ENCODE measurements around the gene STARD3.

Gene STARD3

DNA sequence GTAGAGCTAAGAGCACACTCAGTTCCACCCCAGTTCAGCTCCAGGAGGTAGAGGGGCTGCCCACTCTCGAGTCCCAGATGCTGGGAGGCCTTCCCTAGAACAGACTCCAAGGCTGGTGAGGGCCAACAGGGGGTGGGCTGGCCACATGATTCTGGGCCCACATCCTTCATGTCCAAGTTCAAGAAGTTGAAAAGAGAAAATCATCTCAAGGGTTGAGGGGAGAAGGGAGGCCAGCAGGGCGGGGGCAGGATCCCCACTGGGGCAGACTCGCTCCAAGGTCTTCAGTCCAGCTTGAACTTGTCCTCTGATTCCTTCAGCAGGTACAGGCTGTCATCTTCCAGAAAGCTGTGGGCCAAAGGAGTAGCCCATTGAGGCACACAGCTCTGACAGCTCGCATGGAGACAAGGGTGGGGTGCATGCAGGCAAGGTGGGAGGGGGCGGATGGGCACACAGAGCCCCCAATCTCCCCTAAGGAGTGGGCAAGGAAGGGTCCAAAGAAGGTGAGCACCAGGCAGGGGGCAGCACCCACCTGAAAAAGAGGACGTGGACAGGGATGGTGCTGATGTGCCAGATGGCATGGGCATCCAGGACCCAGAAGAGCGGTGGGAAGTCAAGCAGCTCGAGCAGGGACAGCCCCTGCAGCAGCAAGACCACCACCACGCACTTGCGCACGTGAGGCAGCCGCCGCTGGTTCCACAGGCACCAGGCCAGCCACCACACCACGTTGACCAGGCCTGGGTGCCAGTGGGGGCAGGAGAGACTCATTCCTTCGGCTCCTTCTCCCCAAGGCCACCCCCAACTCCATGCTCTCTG, 35.8 kb downstream of the STARD3 start:
- DNase-seq (ENCODE audit: low read depth in 2 of 2): no peak

DNA sequence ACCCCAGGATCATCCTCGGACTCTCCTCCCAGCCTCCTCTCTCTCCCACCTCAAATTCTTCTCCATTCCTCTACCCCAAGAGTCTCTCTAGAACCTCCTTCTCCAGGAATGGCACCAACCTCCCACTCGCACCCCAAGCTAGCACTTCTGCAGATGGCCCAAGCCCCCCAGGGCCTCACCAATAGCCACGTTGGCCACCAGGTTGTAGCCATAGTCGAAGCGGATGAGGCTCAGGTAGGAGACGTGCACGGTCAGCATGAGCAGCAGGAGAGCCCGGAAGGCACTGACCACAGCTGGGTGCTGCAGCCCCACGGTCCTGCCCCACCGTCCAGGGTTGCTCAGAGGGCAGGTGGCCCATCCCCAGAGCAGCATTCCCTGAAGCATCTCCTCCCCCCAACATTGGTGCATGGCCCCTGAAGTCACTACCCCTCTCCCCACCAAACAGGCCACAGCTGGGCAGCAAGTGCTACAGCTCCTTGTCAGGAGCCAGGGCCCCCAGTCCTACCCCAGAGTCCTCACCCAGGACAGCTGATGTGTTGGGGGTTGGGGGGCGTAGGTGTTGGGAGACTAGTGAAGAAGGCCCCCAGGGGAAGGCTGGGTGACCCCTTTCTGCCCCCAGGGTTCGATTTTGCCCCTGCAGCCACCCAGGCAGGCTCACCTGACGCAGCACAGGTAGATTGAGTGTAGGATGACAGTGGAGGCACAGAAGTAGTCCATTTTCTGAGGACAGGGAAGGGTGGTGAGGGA, 36.6 kb downstream of the STARD3 start:
- DNase-seq (ENCODE audit: low read depth in 2 of 2): no peak

GRCh38 chr17:39674179-39674578, 37.2 kb downstream of the STARD3 start:
- no peak for DNase-seq (ENCODE audit: low read depth in 2 of 2)

DNA sequence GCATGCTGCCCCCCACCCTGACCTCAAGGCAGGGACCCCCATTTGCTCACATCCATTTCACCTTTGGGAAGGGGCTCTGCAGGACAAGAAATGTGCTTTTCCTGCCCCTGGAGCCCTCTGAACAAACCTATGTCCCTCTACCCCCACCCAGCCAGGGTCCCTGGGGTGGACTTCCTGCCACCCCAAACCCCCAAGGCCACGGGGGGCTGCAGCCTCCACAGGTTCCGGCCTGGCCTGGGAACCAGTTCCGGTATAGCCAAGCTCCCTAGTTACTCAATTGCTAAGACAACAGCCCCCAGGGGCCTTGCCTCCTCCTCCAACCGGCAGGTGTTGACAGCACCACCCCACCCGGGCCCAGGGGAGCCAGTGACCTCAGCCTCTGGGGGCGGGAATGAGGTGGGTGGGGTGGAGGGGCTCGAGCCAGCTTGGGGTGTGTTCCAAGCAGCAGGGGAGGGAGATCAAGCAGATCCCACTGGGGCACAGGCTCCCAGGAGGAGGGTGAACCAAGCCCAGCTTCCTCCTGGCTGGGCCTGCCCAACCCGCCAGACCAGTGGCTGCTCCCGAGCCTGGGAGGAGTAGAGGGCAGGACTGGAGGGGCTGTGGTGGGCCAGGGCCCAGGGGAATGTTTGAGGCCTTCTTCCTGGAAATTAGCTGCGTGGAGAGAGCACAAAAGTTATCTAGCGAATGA, 37.9 kb downstream of the STARD3 start:
- DNase-seq (ENCODE audit: low read depth in 2 of 2): no peak

GRCh38 chr17:39675390-39676082, 38.6 kb downstream of the STARD3 start:
- DNase-seq (ENCODE audit: low read depth in 2 of 2): no peak

DNA sequence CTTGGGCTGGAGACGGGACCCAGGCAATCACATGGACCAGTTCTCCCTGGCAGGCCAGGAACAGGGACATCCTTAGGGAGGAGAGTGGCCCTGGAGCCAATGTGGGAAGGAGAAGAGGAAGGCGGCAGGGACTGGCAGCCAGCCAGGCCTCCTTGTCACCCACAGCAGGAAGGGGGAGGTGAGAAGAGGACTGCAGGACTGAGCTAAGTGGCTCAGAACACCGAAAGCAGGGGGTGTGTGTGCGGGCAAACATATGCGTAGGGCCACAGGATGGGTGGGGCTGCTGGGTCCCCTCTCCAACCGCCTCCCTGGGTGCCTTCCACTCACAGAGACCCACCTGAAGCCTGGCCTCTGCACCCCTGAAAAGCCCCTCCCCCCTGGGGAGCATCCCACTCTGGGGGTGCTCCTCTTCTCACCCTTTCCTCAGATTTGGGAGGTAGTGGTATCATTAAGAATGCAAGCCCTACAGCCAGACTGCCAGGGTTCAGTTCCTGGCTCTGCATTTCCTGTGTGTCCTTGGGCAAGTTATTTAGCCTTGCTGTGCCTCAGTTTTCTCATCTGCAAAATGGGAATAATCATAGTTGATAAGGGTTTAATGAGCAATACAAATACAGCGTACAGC, 39.4 kb downstream of the STARD3 start:
- DNase-seq (ENCODE audit: low read depth in 2 of 2): peak; percentile 15 to 17

- no peak for DNase-seq (ENCODE audit: low read depth in 2 of 2)
Observed at GRCh38 chr17:39677072-39677471, 40.1 kb downstream of the STARD3 start.

DNA sequence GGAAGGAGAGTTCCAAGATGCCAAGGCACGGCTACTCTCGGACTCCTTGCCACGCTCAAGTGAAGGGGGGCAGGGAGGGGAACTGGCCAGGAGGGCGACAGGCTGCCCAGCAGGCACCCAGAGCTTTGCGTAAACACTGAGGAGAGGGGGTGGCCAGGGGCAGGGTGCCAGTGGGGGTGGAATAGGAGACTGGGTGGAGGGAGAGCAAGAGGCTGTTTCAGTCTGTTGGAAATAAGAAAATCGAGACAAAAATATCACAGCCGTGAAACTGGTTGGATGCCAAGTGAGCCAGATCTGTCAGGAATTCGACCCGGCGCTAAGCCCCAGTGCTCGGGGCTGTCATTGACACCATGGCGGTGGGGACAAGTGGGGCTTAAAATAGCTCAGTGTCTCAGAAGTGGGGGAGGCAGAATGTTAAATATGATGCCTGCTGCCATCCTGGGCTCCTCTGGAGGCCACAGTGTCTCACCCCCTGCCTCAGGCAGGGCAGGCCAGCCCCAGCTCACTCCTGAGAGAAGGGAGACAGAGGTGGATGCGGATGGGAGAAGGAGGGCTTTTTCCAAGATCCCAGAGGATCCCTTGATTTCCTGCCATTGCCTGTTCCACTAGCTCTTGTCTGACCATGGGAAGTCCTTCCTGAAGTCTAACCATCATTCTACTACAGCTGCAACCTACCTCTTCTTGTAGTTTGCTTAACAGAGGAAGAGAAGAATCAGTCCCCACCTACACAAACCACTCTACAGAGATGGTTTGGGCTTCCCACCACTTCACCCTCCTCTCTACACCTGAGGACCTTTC, 40.8 kb downstream of the STARD3 start:
- DNase-seq (ENCODE audit: low read depth in 2 of 2): no peak

- DNase-seq (ENCODE audit: low read depth in 2 of 2): no peak
Observed at GRCh38 chr17:39678340-39679116, 41.6 kb downstream of the STARD3 start.

DNA sequence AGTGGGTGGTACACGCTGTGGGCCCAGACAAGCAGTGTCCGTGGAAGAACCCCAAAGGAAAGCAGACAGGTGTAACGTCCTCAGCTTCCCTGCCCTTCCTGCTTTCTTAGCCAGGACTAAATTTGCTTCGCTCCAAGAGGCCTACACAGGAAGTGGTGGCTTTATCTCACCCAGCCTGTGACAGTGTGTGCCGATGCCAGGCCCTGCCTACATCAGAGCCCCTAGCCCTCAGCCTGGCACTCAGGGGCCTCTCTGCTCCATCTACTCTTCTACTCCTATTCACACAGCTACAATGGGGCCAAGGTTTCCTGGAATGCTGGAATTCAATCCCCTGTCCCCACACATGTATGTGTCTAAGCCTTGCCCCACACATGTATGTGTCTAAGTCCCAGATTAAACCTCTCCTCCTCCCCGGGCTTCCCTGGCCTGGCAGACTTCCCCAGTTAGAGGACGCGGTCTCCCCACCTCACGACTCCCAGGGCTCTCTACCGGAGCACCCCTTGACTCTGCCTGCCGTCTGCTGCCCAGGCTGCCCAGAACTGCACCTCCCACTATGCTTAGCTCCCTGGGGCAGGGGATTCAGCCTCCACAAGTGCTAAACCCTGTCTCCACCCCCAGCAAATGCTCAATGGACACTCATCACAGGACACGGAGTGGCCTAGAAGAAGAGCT, 42.7 kb downstream of the STARD3 start:
- DNase-seq (ENCODE audit: low read depth in 2 of 2): no peak

- DNase-seq (ENCODE audit: low read depth in 2 of 2): no peak
Observed at GRCh38 chr17:39683295-39683939, 46.5 kb downstream of the STARD3 start.

- no peak for DNase-seq (ENCODE audit: low read depth in 2 of 2)
Observed at GRCh38 chr17:39684369-39685192, 47.6 kb downstream of the STARD3 start.

DNA sequence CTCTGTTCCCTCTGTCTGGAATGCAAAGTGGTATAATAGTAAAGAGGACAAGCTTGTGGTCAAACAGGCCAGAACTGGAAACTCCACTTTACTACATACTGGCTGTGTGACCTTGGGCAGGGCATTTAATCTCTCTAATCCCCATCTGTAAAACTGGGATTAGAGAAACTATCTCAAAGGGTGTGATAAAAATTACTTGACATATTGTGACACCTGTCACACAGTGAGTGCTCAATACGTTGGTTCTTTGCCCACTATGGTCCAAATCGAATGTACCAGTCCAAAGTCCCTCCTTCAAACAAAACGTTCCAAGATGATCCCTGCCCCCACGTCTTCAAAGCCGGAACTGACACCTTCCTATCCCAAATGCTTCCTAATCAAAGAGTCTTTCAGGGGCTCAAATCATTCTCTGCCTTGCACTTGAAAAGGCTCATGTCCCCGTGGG, 50.2 kb downstream of the STARD3 start:
- no peak for DNase-seq (ENCODE audit: low read depth in 2 of 2)

DNA sequence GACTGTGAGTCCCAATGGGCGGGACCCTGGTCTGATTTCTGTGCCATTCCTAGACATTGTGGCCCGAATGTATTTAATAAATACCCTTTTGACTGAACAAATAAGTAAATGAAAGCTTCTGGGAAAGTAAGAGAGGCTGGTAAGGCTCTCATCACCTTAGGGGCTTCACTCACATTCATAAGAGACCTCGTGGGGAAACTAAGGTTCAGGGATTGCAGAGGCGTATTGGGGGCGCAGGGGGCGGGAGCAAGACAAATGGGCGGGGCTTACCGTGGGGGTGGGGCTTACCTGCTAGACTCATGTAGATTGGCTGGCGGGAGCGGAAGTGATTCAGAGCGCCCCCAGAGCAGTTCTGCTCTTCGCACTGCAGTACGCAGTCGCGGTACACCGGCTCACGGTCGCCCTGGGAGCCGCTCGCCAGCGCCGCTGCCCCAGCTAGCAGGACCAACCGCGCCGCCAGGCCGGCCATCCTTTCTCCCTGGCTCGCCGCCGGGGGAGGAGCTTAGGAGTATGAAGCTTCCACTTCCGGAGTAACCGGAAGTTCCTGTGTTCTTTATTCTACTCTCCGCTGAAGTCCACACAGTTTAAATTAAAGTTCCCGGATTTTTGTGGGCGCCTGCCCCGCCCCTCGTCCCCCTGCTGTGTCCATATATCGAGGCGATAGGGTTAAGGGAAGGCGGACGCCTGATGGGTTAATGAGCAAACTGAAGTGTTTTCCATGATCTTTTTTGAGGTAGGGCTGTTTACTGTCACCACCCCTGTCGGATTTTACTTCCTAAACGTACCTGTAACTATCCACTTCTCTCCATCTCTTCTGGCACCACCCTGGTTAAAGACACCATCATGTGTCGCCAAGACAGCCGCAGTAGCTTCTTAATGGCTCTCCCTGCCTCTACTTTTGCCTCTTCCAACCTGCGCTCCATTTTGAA, 50.9 kb downstream of the STARD3 start, which contains the start of gene PGAP3:
PGAP3 (minus strand) TSS at position 512 of the 929 bp plus-strand sequence; CDS start at position 469, 43 bp downstream.
- DNase-seq (ENCODE audit: low read depth in 2 of 2): peak; percentile 69 to 76

- DNase-seq (ENCODE audit: low read depth in 2 of 2): no peak
Observed at GRCh38 chr17:39688475-39688835, 51.5 kb downstream of the STARD3 start.

GRCh38 chr17:39688945-39689344, 52.0 kb downstream of the STARD3 start:
- no peak for DNase-seq (ENCODE audit: low read depth in 2 of 2)

- no peak for DNase-seq (ENCODE audit: low read depth in 2 of 2)
Observed at GRCh38 chr17:39694593-39694992, 57.6 kb downstream of the STARD3 start.

Data from activated CD8-positive, alpha-beta memory T cell treated with anti-CD3 and anti-CD28 coated beads for 4 hours (primary cell).